ENCODE results near the gene KLHDC8A.
A peak's percentile ranks its signal among the peaks of the same experiment; 100 is the strongest.

Gene KLHDC8A

GRCh38 chr1:205348554-205349487 lies 7.9 kb downstream of the KLHDC8A start:
- FAIRE-seq (no peak), DNase-seq (ENCODE audit: extremely low spot score, insufficient read length, low read depth) (no peak)

DNA sequence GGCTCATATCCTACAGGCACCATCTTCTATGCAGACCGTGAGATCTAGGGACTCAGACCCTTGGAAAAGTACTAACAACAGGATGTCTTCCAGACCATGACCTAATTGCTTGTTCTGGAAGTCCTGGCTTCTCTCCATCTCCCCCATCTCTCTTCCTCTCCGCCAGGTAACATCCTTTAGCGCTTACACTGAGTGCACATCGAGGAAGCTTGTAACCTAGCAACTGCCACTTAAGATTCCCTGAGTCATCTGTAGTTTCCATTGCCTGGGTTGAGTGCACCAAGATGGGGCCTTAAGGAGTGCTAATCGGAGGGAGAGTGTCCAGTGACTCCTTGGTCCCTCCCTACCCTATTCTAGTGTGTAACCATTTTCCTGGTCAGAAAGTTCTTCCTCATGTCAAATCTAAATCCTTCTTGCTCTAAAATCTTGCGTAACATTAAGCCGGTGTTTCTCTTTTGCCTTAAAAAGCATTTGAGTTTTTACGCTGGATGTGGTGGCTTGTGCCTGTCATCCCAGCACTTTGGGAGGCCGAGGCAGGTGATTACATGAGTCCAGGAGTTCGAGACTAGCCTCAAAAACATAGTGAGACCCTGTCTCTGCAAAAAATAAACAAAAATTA lies 9.7 kb downstream of the KLHDC8A start:
- FAIRE-seq (no peak), DNase-seq (ENCODE audit: extremely low spot score, insufficient read length, low read depth) (no peak)

- FAIRE-seq (no peak), DNase-seq (ENCODE audit: extremely low spot score, insufficient read length, low read depth) (no peak)
These were observed 11.0 kb downstream of the KLHDC8A start for GRCh38 chr1:205345761-205346160.

DNA sequence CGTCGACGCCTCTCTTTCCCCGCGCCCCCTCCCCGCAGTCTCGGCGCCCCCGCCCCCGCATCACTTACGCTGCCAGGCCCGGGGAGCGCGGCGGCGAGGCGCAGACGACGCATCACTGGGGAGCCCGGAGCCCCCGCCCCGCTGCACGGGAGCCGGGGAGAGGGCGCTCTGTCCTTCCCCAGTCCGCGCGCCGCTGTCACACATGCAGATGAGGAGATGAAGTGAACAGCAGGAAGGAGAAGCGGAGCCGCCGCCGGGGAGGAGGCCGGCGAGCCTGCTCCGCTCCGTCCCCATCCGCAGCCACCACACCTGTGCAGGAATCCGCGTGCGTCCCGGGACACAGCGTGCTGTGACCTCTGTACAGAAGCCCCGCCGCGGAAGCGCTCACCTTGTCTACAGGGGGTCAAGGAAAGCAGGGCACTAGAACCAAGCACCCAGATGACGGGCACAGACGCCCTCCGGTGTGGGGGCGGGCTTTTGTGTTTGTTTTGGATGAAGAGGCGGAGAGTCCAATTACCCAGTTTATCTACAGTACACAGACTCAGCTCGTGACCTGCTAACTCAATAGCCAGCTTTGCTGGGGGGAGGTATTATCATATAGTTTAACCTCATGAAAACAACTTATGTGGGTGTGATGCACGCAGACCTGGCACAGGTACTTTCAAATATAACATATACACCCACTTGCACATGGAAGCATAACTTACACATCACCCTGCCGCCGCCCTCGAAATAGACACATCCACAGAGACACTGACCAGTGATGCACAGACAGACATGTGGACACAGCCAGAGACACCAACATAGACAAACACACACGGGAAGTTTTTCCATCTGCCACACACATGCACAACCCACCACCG lies 12.4 kb downstream of the KLHDC8A start:
- DNase-seq (ENCODE audit: extremely low spot score, insufficient read length, low read depth) (no peak), FAIRE-seq (no peak)

DNA sequence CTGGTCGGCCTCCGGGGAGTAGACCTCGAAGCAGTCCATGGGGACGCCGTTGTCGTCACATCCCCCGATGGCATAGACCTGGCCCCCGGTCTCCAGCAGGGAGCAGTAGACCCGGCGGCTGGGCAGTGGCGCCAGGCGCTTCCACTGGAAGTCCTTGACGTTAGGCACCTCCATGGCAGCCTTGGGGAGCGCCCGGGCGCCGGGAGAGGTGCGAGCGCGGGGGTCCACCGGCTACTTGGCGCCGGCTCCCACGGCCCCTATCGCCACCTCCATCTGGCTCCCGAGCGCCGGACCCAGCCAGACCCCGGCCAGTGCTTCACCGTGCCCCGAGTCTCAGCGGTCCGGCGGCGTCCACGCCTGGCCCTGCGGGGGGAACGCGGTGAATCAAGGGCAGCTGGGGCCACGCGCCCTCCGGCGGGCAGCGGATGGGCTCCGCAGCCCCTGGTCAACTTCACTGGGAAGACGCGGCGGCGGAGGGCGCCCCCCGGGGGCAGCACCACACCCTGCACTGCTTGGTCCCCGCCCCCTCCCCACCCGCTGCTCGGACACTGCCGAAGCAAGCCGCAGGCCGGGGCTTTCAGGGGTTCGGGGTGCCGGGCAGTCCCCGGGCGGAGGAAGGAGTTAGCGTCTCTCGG lies 13.2 kb downstream of the KLHDC8A start:
- no peak for DNase-seq (ENCODE audit: extremely low spot score, insufficient read length, low read depth)
- no peak for FAIRE-seq

- DNase-seq (ENCODE audit: extremely low spot score, insufficient read length, low read depth) (no peak), FAIRE-seq (no peak)
These were observed 13.7 kb downstream of the KLHDC8A start for GRCh38 chr1:205342986-205343385.

DNA sequence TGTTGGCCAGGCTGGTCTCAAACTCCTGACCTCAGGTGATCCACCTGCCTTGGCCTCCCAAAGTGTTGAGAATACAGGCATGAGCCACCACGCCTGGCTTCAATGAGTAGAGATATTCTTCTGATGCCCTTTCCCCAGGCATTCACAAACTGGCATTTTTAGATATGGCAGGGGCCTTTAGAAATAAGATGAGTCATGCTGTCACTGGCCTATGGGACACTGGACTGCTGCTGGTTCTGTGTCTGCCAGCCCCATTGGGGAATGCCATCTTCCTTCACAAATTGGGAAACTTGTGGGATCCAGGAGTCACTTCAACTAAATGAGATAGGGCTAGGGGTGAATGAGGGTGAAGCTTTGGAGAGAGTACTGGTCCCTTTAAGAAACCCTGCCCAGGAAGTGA lies 16.0 kb downstream of the KLHDC8A start:
- FAIRE-seq: no peak
- no peak for DNase-seq (ENCODE audit: extremely low spot score, insufficient read length, low read depth)

GRCh38 chr1:205339717-205340116 lies 17.0 kb downstream of the KLHDC8A start:
- peak; percentile 55 for FAIRE-seq

GRCh38 chr1:205339197-205339702 lies 17.5 kb downstream of the KLHDC8A start:
- FAIRE-seq: no peak

More at GRCh38 chr1:205339717-205340116, 17.0 kb downstream of the KLHDC8A start:
- DNase-seq (ENCODE audit: extremely low spot score, insufficient read length, low read depth): no peak

GRCh38 chr1:205338011-205338410 lies 18.7 kb downstream of the KLHDC8A start:
- FAIRE-seq: no peak
- no peak for DNase-seq (ENCODE audit: extremely low spot score, insufficient read length, low read depth)

More at GRCh38 chr1:205339197-205339702, 17.5 kb downstream of the KLHDC8A start:
- no peak for DNase-seq (ENCODE audit: extremely low spot score, insufficient read length, low read depth)

DNA sequence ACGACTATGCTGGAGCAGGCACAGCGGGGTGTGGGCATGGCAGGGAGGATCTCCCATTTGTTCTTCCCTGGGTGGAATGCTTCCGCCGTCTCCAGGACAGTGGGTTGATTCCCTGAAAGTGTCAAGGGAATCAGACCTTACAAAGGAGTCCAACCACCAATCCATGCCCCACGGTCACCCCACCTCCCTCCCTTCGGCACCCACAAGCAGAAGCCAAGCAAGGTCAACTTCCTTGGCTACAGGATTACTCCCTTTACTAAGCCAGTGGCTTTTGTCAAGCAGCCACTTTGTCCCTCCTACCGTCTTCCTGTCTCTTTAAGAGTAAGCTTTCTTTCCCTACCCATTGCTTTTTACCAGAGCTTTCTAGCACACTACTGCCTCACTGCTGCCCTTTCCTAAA lies 19.2 kb downstream of the KLHDC8A start:
- DNase-seq (ENCODE audit: extremely low spot score, insufficient read length, low read depth) (no peak), FAIRE-seq (no peak)

- peak; percentile 72 for FAIRE-seq
- peak; percentile 44 for DNase-seq (ENCODE audit: extremely low spot score, insufficient read length, low read depth)
These were observed 21.0 kb downstream of the KLHDC8A start for GRCh38 chr1:205335692-205336091.

GRCh38 chr1:205332015-205332791 lies 24.5 kb downstream of the KLHDC8A start:
- FAIRE-seq (no peak), DNase-seq (ENCODE audit: extremely low spot score, insufficient read length, low read depth) (no peak)

DNA sequence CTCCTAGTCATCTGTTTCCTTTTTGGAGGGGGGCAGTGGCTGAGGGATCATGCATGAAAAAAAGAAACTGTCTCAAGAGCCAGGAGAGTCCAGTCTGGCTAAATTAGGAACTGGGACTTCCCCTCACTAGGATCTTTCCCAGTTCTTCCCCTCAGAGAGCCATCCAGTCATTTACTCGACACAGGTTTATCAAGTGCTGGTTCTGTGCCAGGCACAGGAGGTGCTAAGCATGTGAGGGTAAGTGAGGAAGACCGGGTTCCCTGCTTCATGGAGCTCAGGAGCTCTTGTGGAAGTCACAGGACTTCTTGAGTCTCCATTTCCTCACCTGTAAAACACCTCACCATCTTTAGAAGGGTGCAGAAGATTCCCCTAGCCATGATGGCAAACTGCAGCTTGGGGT lies 26.6 kb downstream of the KLHDC8A start:
- DNase-seq (ENCODE audit: extremely low spot score, insufficient read length, low read depth) (no peak), FAIRE-seq (no peak)

GRCh38 chr1:205329719-205330118 lies 27.0 kb downstream of the KLHDC8A start:
- DNase-seq (ENCODE audit: extremely low spot score, insufficient read length, low read depth): no peak
- no peak for FAIRE-seq

GRCh38 chr1:205328476-205328875 lies 28.2 kb downstream of the KLHDC8A start:
- no peak for FAIRE-seq
- no peak for DNase-seq (ENCODE audit: extremely low spot score, insufficient read length, low read depth)

DNA sequence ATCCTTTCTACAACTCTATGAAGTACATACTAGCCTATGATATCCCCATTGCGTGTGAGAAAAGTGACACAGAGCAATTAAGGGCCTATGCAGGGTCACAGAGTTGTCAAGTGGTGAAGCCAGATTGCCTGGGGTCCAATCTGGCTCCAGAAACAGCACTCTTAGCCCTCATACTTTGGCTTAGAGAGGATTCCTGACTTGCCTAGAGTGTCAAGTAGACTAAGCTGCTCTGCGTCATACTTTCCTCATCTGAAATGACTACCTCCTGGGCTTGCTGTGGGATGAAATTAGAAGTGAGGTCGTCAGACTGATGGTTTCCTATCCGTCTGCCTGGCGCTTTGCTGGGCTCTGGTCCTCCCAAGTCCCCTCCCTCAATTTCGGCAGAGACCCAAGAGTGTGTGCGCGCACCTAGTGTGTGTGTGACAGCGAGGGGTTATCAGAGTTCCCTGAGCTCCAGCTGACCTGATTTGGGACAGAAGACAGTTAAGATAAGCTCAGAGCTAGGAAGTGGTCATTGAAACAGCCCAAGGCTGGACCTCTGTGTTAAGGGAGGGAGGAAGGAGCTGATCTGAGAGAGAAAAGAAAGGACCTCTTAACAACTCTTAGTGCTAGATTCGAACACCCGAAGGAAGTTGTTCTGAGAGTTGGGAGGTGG lies 29.8 kb downstream of the KLHDC8A start:
- FAIRE-seq (no peak), DNase-seq (ENCODE audit: extremely low spot score, insufficient read length, low read depth) (no peak)

DNA sequence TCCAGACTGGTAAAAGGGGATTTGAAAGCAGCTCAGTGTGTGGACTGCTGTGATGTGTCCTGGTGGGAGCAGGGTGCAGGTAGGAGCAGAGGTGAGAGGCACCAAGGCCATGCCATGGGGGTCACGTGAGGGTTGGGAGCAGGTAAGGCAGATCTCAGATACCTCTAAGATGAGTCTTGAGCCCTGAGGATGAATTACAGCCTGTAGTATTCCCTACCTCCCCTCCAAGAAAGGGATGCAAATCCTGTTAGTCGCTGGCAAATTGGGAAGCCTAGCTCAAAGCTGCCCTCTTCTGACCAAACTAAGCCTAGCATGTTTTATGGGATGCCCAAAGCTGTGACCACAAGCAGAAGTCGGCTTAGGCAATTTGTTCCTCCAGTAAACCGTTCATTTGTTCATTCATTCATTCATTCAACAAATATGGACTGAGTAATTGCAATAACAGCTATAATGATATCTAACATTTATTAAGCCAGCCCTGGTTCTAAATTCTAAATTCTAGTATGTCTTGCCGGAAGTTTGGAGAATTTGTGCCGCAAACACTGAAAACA lies 31.3 kb downstream of the KLHDC8A start:
- FAIRE-seq (peak; percentile 63), DNase-seq (ENCODE audit: extremely low spot score, insufficient read length, low read depth) (peak; percentile 28)
